Stimulated activated CD4-positive, alpha-beta T cell treated with anti-CD3 and anti-CD28 coated beads, Interleukin-15, amount 100 ng/mL, for 1 hour (primary cell): ENCODE data around the gene TTC3.

Experiments
- DNase-seq, 2 donors: peaks; one replicate each; pipeline ENCODE4 v3.0.0-alpha.2; 2020; ENCODE audit warnings: low read depth in 1 of 2, low spot score in 1 of 2

Gene TTC3

DNA sequence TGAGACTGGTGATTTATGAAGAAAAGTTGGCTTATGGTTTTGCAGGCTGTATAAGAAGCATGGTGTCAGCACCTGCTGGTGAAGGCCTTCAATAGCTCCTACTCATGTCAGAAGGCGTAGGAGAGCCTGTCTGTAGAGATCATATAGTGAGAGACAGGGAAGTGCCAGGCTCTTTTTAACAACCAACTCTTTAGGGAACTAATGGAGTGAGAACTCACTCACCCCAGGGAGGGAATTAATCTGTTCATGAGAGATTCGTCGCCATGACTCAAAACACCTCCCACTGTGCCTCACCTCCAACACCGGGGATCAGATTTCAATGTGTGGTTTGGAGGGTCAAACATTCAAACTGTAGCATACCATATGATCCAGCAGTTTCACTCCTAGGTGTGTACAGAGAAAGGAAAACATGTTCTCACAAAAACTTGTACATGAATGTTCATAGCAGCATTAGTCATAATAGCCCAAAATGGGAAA, 72.6 kb downstream of the TTC3 start:
- DNase-seq: no peak

DNA sequence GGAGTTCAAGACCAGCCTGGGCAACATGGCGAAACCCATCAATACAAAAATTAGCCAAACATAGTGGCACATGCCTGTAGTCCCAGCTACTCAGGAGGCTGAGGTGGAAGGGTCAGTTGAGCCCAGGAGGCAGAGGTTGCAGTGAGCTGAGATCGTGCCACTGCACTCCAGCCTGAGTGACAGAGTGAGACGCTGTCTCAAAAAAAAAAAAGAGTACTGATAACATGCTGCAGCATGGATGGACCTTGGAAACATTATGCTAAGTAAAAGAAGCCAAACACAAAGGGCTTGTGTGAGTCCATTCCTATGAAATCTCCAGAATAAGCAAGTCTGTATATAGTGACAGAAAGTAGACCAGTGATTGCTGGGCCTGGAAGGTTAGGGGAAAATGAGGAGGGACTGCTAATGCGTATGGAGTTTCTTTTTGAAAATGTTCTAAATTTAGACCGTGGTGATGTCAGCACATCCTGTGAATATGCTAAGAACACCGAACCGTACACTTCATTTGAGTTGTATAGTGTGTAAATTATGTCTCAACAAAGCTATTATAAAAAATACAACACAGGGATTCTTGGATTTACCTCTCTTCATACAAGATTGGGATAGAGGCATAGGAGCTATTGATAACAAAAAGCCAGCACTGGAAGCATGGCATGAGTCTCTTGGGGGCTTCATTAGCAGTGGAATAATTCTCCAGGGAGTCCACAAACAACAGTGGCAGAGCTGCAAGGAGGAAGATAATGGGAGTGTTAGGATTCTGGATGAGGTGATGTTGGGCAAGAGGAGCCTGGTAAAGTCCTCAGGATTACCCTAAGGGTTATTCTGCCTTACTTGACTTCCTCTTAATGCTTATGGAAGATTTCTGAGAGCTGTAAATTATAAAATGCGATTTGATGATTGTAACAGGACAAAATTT, 73.5 kb downstream of the TTC3 start:
- DNase-seq: no peak

DNA sequence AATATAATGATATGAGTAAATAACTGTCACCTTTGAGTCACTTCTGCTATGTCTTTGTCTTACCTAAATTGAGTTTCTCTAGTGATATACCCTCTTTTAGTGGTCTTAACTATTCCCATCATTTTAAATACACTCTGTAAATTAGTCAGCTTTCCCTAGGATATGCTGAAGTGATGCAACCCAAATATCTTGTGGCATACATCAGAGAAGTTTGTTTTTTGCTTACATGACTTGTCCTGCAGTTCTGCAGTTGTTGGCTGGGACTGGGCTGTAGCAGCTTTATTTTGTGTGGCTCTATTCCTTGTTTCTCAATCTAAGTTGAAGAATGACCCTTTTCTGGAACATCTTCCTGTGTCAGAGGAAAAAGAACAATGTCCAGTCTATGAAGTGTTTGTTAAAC, 76.4 kb downstream of the TTC3 start:
- no peak for DNase-seq

DNA sequence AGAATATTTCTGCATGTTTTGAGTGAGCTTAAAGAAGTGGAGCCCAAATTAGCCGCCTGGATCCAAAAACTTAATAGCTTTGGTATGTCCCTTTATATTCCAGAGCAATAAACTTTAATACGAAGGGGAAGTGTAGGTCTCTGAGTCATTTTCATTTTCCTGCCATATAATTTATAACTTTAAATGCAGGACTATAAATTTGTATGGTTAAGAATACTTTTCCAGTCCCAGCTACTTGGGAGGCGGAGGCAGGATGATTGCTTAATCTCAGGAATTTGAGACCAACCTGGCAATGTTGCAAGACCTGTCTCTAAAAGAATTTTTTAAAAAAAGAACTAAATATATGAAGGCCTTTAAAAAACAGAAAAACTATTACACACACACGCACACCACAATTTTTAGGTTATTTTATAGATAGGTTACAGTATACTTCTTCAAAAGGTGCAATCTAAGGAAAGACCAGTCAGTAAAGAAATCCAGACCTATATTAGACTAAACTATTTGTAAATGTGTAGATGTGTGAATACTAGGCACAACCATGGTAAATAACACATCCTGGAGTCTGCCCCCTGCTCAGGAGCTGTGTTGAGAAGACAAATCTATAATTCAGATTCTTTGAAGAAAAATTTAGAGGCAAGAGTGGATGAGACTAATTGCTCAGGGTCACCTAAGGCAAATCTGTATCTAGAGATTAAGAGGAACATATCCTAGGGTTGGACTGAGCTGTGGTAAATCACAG, 80.3 kb downstream of the TTC3 start:
- DNase-seq: no peak

DNA sequence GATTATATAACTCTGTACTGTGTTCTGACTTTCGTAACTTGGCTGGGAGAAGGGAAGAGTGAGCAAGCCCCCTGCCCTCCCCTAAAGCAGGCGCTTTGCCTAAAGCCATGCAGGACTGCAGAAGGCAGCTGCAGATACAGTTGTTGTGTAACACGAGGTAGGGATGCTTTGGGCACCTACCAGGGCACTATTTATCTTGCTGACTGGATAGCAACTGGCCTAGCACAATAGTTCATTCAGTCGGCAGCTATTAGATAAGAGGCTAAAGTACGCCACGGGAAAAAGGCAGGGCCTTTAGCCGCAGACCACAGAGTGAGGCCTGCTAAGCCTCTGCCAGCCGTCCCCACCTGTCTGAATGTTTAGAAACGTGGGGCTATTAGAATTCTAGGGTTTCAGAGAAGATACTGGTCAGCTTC, 80.9 kb downstream of the TTC3 start:
- no peak for DNase-seq

DNA sequence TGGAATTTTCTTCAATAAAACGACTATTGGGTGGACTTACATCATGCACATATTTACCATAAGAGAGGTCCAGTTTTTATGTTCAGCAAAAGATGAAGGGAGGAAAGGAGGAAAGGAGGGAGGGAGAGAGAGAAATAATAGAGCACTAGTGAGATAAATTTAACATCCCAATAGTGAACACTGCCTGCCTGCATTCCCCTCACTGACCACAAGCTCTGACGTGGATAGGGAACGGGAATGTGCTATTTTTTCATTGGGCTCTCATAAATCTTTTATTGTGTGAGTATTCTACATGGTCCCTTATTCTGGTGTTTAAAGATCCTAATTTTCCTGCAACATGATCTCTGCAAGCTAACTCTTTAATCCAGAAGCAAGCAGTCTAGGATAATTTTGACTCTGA, 82.1 kb downstream of the TTC3 start:
- no peak for DNase-seq

DNA sequence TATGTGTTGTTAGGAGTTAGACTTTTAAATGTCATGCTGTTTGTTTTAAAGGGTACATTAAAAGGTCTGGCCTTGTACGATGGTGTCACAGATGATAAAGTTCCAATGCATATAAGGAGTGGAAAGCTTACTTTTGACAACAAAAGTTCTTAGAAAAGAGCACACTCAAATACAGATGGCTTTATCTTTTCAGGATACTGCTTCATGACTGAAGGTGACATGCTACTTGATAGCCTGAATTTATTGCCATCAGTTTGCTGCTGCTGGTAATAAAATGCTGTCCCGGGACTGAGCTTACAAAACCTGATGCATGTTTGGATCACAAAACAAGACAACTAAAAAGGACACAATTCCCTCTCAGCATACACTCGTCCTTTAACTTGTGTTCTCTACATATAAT, 84.9 kb downstream of the TTC3 start:
- no peak for DNase-seq

DNA sequence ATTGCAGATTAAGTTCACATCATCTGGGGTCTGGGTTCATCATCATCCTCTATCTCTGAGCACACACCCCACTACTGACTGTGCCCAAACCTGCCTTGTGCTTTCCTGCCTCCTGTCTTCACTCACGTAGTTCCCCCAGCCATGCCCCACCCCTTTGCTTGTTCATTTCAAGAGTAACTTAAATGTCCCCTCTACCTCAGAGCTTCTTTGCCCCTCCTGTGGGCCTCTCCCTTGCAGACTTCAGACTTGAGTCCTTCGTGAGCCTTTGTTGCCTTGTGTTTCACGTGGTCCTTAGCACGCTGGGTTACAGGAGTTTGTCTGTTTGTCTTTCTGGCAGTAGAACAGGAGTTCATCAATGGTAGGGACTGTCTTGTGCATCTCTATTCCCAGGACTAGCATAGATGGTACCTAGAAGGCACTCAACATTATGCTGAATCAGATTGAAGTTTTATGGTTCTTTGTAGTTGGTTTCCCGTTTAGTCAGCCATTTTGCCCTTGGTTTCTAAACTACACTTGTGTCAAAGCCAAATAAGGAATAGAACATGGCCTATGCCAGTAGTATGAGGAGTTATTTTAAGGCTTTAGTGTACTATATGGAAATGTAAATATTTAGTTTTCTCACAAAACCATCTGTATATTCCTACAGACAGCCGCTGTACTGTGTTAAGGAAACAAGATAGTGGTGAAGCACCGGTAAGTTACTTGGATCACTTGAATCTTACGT, 86.2 kb downstream of the TTC3 start:
- DNase-seq: no peak

DNA sequence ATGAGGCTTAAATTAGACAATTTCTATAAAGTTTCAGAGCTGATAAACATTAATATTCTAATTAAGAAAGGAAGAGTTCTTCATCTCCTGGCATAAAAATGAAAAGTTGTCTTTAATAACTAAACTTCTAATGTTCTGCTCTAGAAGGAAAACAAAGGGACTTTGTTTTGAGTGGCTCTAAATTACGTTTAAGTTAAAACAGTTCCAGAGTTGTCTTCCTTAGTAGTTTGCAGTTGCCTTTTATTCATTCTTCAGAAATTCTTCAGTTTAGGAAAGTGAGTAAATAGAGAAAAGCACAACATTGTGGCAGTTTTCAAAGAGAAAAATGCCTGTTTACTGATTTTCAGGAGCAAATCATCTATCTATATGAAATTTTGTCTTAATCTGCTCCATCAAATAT, 86.9 kb downstream of the TTC3 start:
- no peak for DNase-seq

DNA sequence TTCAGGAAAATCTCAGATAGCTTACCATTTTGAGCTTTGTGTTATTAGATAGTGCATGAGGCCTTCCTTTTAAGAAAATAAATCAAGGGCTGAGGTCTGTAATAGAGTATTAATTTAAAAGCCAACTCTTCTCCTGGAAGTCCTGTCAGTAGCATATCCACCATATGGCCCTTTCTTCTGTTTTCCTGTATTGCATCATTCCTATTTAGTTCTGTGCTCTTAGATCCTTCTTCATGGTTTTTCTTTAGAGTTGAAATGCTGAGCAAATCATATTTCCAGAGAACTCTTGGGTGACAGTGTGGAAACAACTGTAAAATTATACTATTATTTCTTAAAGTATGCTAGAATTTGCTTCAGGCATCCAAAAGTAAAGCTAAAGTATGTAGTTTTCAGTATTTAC, 91.7 kb downstream of the TTC3 start:
- DNase-seq: no peak

DNA sequence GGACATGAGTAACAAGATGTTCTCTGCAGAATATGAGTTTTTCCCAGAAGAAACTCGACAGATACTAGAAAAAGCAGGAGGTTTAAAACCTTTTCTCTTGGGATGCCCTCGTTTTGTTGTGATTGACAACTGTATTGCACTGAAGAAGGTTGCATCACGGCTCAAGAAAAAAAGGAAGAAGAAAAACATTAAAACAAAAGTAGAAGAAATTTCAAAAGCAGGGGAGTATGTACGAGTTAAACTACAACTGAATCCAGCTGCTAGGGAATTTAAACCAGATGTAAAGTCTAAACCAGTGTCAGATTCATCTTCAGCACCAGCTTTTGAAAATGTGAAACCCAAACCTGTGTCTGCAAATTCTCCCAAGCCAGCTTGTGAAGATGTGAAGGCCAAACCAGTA, 92.5 kb downstream of the TTC3 start:
- DNase-seq: no peak

DNA sequence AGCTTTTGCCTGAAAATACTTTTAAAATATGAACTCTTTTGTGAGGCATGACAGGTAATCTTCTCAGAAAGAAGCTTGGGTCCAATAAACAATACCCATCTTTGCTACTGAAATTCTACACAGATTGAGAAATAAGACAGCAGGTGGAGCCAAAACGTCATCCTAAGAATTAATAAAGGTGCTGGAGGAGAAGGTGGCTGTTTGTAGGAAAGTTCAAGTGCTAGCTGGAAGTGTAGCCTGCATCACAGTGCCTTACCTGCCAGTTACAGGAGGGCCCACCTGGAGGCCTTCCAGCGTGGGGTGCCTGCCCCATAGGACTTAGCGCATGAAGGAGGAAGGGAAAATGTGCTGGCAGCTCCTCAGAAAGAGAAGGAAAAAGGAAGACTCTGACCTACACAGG, 93.7 kb downstream of the TTC3 start:
- no peak for DNase-seq

DNA sequence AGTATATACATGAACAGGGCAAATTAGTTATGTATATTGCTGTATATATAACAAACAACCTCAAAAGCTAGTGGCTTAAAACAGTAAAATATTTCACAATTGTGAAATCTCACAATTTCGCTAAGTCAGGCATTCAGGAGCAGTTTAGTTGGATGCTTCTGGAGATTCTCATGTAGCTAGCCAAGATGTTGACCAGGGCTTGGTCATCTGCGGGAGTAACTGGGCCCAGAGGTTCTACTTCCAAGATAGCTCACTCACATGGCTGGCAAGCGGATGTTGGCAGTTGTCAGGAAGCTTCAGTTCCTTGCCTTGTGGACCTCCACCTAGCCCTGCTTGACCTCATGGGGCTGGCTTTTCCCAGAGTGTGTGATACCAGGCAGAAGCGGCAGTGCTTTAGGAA, 95.6 kb downstream of the TTC3 start:
- no peak for DNase-seq

DNA sequence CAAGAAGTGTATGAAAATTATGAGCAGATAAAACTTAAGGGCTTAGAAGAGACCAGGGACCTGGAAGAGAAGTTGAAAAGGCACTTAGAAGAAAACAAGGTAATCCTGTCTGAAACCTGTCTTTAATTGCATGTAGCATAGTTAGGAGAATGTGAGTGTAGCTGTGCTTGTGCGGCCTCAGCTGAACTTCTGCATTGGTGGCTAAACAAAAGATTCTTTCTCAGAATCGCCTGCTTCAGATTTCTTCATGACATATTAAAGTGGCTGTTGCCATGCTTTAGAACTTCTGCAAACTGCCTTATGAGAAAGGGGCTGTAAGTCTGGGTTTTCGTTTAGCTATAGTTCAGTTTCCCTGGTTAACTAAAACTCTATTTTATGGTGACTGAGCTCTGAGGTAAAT, 99.6 kb downstream of the TTC3 start:
- DNase-seq: no peak

DNA sequence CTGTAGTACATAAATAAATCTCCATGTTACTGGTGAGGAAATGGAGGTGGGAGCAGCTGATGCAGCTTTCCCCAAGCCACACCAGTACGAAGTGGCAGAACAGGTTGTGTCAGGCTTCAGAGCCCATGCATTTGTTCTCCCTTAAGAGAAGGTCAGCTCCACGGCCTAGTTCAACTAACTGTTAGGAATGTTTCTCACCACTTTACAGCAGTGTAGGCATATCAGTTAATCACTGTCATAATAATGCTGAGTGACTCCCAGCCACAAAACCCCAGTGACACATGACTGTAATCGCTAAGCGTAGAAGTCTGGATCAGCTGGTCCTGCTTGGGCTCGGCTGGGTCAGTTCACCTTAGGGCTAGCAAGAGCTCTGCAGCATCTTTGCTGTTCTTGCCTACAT, 103.7 kb downstream of the TTC3 start:
- no peak for DNase-seq

DNA sequence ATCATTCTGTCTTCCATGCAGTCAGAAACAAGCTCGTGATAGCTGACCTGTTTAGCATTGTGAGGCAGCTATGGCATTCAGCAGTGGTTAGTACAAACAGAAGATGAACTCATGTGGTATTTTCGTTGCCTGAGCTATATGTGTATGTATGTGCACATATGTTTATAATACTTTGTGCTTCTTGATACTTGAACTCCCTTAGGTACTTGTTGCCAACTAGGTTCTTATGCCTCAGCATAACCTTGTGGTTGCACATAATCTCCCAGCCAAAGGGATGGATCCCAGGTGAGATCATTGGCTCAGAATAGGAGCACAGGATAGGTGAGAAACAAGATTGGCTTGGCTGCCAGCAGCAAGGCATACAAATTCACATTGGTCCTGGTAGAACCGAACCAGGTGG, 108.0 kb downstream of the TTC3 start:
- no peak for DNase-seq

DNA sequence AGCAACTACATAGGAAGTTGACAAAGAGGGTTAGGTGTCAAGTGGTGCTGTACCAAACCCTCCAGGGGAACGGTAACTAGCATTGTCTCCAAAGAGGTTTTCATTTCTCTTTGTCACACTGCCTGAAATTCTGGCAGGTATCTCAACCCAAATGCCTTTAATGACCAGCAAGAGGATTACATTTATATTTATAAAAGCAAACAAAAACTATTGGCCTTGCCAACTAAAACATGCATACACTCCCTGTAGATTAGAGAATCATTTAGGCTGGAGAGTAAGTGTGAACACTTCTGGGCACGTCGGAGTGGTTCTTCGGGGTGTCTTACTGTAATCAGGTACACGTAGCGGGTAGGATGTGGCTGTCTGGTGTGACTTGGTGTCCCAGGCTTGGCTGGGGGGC, 109.2 kb downstream of the TTC3 start:
- no peak for DNase-seq

DNA sequence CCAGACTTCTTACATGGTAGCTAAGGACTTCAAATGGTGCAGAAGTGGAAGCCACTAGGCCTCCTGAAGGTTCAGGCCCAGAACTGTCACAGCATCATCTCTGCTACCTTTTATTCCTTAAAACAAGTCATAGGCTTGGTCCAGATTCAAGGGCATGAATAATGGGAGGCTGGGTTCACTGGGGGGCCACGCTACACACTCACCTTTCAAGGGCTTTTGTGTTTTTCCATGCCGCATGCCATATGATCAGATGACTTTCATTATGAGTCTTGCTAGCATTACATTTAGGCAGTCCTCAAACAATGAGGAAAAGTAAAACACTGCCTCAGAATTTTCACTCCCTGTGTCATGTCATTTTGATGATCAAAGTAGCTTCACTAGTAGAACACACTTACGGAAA, 110.7 kb downstream of the TTC3 start:
- DNase-seq: no peak

DNA sequence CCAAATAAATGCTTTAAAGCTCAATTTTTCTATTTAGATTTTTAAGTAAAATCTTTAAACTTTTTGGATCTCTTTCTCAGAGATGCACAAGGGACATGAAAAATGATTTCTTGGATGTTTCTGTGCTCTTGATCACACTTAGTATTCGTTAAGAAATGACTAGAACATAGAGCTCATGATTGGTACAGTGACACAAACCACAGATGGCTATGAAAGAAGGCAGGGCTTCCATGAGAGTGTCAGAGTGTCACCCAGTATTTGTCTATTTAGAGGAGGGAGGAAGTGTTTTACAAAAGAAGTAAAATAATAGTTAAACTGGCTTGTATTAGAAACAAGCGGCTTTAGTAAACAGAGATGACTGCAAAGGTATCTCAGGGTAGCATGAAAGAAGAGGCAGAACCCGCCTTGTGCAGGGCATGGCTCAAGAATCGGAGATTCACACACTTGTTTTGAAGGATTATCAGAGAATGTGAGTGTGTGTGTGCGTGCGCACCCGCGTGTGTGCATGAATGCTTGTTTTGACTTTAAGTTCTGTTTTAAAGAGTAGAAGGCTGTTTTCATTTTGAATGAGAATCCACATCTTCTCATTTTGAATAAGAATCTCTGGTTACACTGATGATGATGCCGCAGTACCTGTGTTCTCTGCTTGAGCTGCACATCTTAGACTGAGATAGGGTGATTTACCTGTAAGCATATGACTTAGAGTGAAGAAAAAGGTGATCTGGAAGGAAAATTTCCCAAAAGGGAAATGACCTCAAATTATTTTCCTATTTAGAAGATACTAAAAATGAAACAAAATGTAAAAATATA, 111.9 kb downstream of the TTC3 start:
- DNase-seq: no peak

DNA sequence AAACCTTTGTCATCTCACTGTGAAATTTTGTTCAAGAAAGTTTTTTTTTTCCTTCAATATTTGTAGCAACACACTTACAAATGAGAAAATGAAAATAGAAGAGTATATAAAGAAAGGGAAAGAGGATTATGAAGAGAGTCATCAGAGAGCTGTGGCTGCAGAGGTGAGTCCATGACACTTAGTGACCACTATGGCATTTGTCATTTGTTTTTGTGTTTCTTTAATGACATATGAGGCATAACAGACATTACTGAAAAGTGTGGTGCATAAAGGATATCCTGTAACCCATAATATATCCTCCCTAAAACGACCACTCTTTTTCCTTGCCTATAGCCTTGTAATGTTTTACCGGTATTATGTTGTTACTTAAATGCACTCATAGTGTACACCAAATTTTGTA, 113.9 kb downstream of the TTC3 start:
- DNase-seq: no peak

DNA sequence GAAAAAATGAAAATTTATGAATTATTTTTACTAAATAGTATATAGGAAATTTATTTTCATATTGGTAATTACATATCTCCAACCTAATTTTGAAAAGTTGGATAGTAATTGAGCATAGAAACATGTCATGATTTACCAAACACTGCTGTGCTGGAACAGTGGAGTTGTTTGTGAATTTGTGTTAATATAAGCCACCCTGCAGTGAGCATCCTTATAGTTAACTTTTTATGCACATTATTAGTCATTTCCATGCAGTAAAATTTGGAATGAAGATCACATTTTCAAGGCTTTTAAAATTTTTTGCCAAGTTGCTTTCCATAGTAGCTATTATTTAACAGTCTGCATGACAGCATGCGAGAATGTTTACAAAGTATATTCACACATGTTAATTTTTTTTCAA, 115.8 kb downstream of the TTC3 start:
- no peak for DNase-seq
